Measurements from ENCODE around the gene MDM1.

Gene MDM1

GRCh38 chr12:68321140-68321539 is 11.0 kb downstream of the MDM1 start:
- H3K4me1 ChIP-seq (ENCODE audit: control insufficient read depth, insufficient read depth, low read length, unreplicated experiment) = peaks cover 27% of the 10 kb centered on the region
- no peak overlapping the region for H2AFZ ChIP-seq (ENCODE audit: low read length, unreplicated experiment)
- no peak overlapping the region for H3K4me3 ChIP-seq (ENCODE audit: low read depth, low read length)
- H3K79me2 ChIP-seq (ENCODE audit: control insufficient read depth, insufficient read depth, low read length, unreplicated experiment) = no peaks in the 10 kb centered on the region
- H3K27ac ChIP-seq (ENCODE audit: low read depth, low read length) = no peak overlapping the region
- H3K36me3 ChIP-seq (ENCODE audit: insufficient read depth, low read length) = 0 out of 2 replicates have a peak, but pooled peaks cover 3% of the 10 kb centered on the region
- no peaks in the 10 kb centered on the region for H3K27me3 ChIP-seq (ENCODE audit: insufficient read depth, low read length)

GRCh38 chr12:68319988-68320623 is 12.1 kb downstream of the MDM1 start:
- Histone ChIP-seq H3K27ac (ENCODE audit: low read depth, low read length) (peak overlapping the region; percentile 33; the same call in 1 of the 2 replicates), H2AFZ (ENCODE audit: low read length, unreplicated experiment) (peak overlapping the region; percentile 66), H3K4me3 (ENCODE audit: low read depth, low read length) (no peak overlapping the region; the same call in 1 of the 2 replicates), H3K79me2 (ENCODE audit: control insufficient read depth, insufficient read depth, low read length, unreplicated experiment) (no peaks in the 10 kb centered on the region), H3K36me3 (ENCODE audit: insufficient read depth, low read length) (0 out of 2 replicates have a peak, but pooled peaks cover 3% of the 10 kb centered on the region), H3K4me1 (ENCODE audit: control insufficient read depth, insufficient read depth, low read length, unreplicated experiment) (peaks cover 25% of the 10 kb centered on the region), H3K27me3 (ENCODE audit: insufficient read depth, low read length) (no peaks in the 10 kb centered on the region)

- Histone ChIP-seq H3K79me2 (ENCODE audit: control insufficient read depth, insufficient read depth, low read length, unreplicated experiment) (no peaks in the 10 kb centered on the region), H3K4me3 (ENCODE audit: low read depth, low read length) (no peak overlapping the region), H3K27ac (ENCODE audit: low read depth, low read length) (no peak overlapping the region), H3K4me1 (ENCODE audit: control insufficient read depth, insufficient read depth, low read length, unreplicated experiment) (peaks cover 18% of the 10 kb centered on the region), H3K27me3 (ENCODE audit: insufficient read depth, low read length) (no peaks in the 10 kb centered on the region), H3K36me3 (ENCODE audit: insufficient read depth, low read length) (0 out of 2 replicates have a peak, but pooled peaks cover 3% of the 10 kb centered on the region), H2AFZ (ENCODE audit: low read length, unreplicated experiment) (no peak overlapping the region)
Measured at GRCh38 chr12:68317047-68317667, 15.0 kb downstream of the MDM1 start.

DNA sequence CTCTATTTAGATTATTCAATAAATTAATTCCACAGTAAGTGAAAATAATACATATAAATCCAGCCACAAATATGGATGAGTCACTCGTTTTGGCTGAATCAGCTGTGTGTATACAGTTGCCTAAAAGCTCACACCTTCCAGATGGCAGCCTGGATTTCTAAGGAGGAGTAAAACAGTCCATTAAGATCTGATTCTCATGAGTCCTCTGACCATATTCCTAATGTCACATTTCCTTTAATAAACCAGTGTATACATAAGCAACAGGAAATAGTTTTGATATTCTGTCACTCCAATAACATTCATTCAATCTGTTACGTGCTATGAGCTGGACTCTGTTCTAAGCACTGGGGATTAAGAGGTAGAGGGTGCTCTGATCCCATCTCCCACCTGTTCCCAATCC is 21.8 kb downstream of the MDM1 start:
- Histone ChIP-seq H3K4me1 (ENCODE audit: control insufficient read depth, insufficient read depth, low read length, unreplicated experiment) (peaks cover 29% of the 10 kb centered on the region), H3K4me3 (ENCODE audit: low read depth, low read length) (no peak overlapping the region), H3K27ac (ENCODE audit: low read depth, low read length) (peak overlapping the region; percentile 72), H3K79me2 (ENCODE audit: control insufficient read depth, insufficient read depth, low read length, unreplicated experiment) (no peaks in the 10 kb centered on the region), H3K27me3 (ENCODE audit: insufficient read depth, low read length) (no peaks in the 10 kb centered on the region), H3K36me3 (ENCODE audit: insufficient read depth, low read length) (peaks cover 21% of the 10 kb centered on the region), H2AFZ (ENCODE audit: low read length, unreplicated experiment) (no peak overlapping the region)

GRCh38 chr12:68306564-68306963 is 25.6 kb downstream of the MDM1 start:
- Histone ChIP-seq H3K79me2 (ENCODE audit: control insufficient read depth, insufficient read depth, low read length, unreplicated experiment) (no peaks in the 10 kb centered on the region), H3K4me3 (ENCODE audit: low read depth, low read length) (no peak overlapping the region), H3K36me3 (ENCODE audit: insufficient read depth, low read length) (peaks cover 16% of the 10 kb centered on the region)

GRCh38 chr12:68305278-68305677 is 26.9 kb downstream of the MDM1 start:
- no peak overlapping the region for H3K4me3 ChIP-seq (ENCODE audit: low read depth, low read length)
- no peaks in the 10 kb centered on the region for H3K27me3 ChIP-seq (ENCODE audit: insufficient read depth, low read length)
- H2AFZ ChIP-seq (ENCODE audit: low read length, unreplicated experiment) = no peak overlapping the region
- H3K36me3 ChIP-seq (ENCODE audit: insufficient read depth, low read length) = peaks cover 13% of the 10 kb centered on the region
- peak overlapping the region; percentile 49; the same call in 1 of the 2 replicates for H3K27ac ChIP-seq (ENCODE audit: low read depth, low read length)
- H3K79me2 ChIP-seq (ENCODE audit: control insufficient read depth, insufficient read depth, low read length, unreplicated experiment) = no peaks in the 10 kb centered on the region
- peaks cover 44% of the 10 kb centered on the region for H3K4me1 ChIP-seq (ENCODE audit: control insufficient read depth, insufficient read depth, low read length, unreplicated experiment)

More at GRCh38 chr12:68306564-68306963, 25.6 kb downstream of the MDM1 start:
- peak overlapping the region; percentile 35; the same call in 1 of the 2 replicates for H3K27ac ChIP-seq (ENCODE audit: low read depth, low read length)
- no peaks in the 10 kb centered on the region for H3K27me3 ChIP-seq (ENCODE audit: insufficient read depth, low read length)
- peaks cover 50% of the 10 kb centered on the region for H3K4me1 ChIP-seq (ENCODE audit: control insufficient read depth, insufficient read depth, low read length, unreplicated experiment)
- no peak overlapping the region for H2AFZ ChIP-seq (ENCODE audit: low read length, unreplicated experiment)

DNA sequence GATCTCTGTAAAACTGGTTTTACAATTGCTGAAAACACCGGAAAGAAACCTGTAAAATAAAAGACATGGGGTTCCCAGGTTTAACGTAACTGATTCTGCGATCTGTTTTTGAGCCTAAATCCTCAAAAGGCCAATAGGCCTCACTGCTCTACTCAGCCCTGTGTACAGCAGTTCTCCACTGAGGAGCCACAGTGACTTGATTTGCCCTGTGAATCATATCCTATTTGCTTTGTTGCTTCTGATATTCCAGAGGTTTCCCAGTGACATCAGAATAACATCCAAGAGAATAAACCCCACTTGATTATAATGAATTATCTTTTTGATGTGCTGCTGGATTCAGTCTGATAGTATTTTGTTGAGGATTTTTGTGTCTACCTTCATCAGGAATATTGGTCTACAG is 27.5 kb downstream of the MDM1 start:
- Histone ChIP-seq H3K4me1 (ENCODE audit: control insufficient read depth, insufficient read depth, low read length, unreplicated experiment) (peaks cover 37% of the 10 kb centered on the region), H3K79me2 (ENCODE audit: control insufficient read depth, insufficient read depth, low read length, unreplicated experiment) (no peaks in the 10 kb centered on the region), H3K27me3 (ENCODE audit: insufficient read depth, low read length) (no peaks in the 10 kb centered on the region), H3K27ac (ENCODE audit: low read depth, low read length) (peak overlapping the region; percentile 49), H3K36me3 (ENCODE audit: insufficient read depth, low read length) (peaks cover 15% of the 10 kb centered on the region), H3K4me3 (ENCODE audit: low read depth, low read length) (no peak overlapping the region), H2AFZ (ENCODE audit: low read length, unreplicated experiment) (no peak overlapping the region)

- Histone ChIP-seq H3K36me3 (ENCODE audit: insufficient read depth, low read length) (peaks cover 10% of the 10 kb centered on the region), H3K4me3 (ENCODE audit: low read depth, low read length) (no peak overlapping the region), H3K79me2 (ENCODE audit: control insufficient read depth, insufficient read depth, low read length, unreplicated experiment) (no peaks in the 10 kb centered on the region), H3K27ac (ENCODE audit: low read depth, low read length) (no peak overlapping the region), H3K4me1 (ENCODE audit: control insufficient read depth, insufficient read depth, low read length, unreplicated experiment) (peaks cover 36% of the 10 kb centered on the region), H2AFZ (ENCODE audit: low read length, unreplicated experiment) (no peak overlapping the region), H3K27me3 (ENCODE audit: insufficient read depth, low read length) (no peaks in the 10 kb centered on the region)
Measured at GRCh38 chr12:68303850-68304249, 28.3 kb downstream of the MDM1 start.

- Histone ChIP-seq H2AFZ (ENCODE audit: low read length, unreplicated experiment) (no peak overlapping the region), H3K4me3 (ENCODE audit: low read depth, low read length) (no peak overlapping the region), H3K36me3 (ENCODE audit: insufficient read depth, low read length) (peaks cover 7% of the 10 kb centered on the region; the same call in 1 of the 2 replicates), H3K4me1 (ENCODE audit: control insufficient read depth, insufficient read depth, low read length, unreplicated experiment) (no peaks in the 10 kb centered on the region), H3K79me2 (ENCODE audit: control insufficient read depth, insufficient read depth, low read length, unreplicated experiment) (no peaks in the 10 kb centered on the region), H3K27me3 (ENCODE audit: insufficient read depth, low read length) (no peaks in the 10 kb centered on the region), H3K27ac (ENCODE audit: low read depth, low read length) (no peak overlapping the region)
Measured at GRCh38 chr12:68297929-68298328, 34.2 kb downstream of the MDM1 start.

- no peak overlapping the region for H3K4me3 ChIP-seq (ENCODE audit: low read depth, low read length)
- H3K27me3 ChIP-seq (ENCODE audit: insufficient read depth, low read length) = no peaks in the 10 kb centered on the region
- H3K79me2 ChIP-seq (ENCODE audit: control insufficient read depth, insufficient read depth, low read length, unreplicated experiment) = no peaks in the 10 kb centered on the region
- no peak overlapping the region for H3K27ac ChIP-seq (ENCODE audit: low read depth, low read length)
- H2AFZ ChIP-seq (ENCODE audit: low read length, unreplicated experiment) = no peak overlapping the region
- H3K4me1 ChIP-seq (ENCODE audit: control insufficient read depth, insufficient read depth, low read length, unreplicated experiment) = no peaks in the 10 kb centered on the region
- H3K36me3 ChIP-seq (ENCODE audit: insufficient read depth, low read length) = no peaks in the 10 kb centered on the region; the same call in 1 of the 2 replicates
Measured at GRCh38 chr12:68294251-68294650, 37.9 kb downstream of the MDM1 start.

GRCh38 chr12:68293347-68293746 is 38.8 kb downstream of the MDM1 start:
- Histone ChIP-seq H3K4me3 (ENCODE audit: low read depth, low read length) (no peak overlapping the region), H3K36me3 (ENCODE audit: insufficient read depth, low read length) (no peaks in the 10 kb centered on the region), H3K27ac (ENCODE audit: low read depth, low read length) (no peak overlapping the region), H3K79me2 (ENCODE audit: control insufficient read depth, insufficient read depth, low read length, unreplicated experiment) (no peaks in the 10 kb centered on the region), H3K27me3 (ENCODE audit: insufficient read depth, low read length) (no peaks in the 10 kb centered on the region), H2AFZ (ENCODE audit: low read length, unreplicated experiment) (no peak overlapping the region), H3K4me1 (ENCODE audit: control insufficient read depth, insufficient read depth, low read length, unreplicated experiment) (no peaks in the 10 kb centered on the region)
